ENCODE results near the gene HIRA. TPM values are rescaled to one million over a fixed set of nuclear protein-coding genes. Genes with fewer than 3 reads are reported as not detected.

HIRA gene
- total and polyA plus RNA-seq, 4 donors, result 4.1 to 32.5 (median 23.0) TPM

DNA sequence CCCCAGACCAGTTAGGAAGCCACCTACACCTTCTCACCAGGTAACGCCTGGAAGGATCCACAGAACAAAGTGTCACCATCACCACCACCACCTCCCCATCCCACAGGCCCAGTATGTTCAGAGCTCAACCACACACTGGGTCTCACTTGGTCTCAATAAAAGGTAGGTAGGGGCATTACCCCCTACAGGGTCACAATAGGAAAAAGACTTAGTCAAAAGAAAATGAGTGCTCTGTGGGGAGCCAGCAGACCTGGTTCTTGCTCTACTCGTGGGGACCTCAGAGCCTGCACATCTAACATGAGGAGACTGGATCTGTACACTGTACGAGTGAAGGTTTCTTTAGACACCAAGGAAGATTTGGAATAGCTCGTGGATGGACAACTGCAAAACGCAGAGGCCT, 49.3 kb downstream of the HIRA start:
- Histone ChIP-seq H3K4me1 (ENCODE audit: control insufficient read depth in 4 of 4, insufficient read depth in 4 of 4, low read length in 3 of 4) (peaks cover 0 to 11% (median 5%) of the 10 kb centered on the region in 4 donors), H3K9me3 (ENCODE audit: control insufficient read depth in 4 of 4, low read length in 3 of 4) (no peaks in the 10 kb centered on the region), H3K27me3 (ENCODE audit: control insufficient read depth in 4 of 4, insufficient read depth in 4 of 4, low read length in 3 of 4) (no peaks in the 10 kb centered on the region), H3K9ac (ENCODE audit: low read depth in 1 of 2, low read length in 2 of 2) (no peak overlapping the region), H3K4me3 (ENCODE audit: low read depth in 1 of 3, low read length in 3 of 3) (no peak overlapping the region), H3K27ac (ENCODE audit: low read depth in 1 of 2, low read length in 2 of 2) (no peak overlapping the region), H3K36me3 (ENCODE audit: control insufficient read depth in 4 of 4, insufficient read depth in 3 of 4, low read depth in 1 of 4, low read length in 3 of 4) (peaks cover 7 to 60% (median 47%) of the 10 kb centered on the region in 4 donors)
- DNase-seq (ENCODE audit: low spot score), result no peak
- no peak for TF ChIP-seq YY1 (IDR thresholded peaks at IDR 0.05)
- TF ChIP-seq SP1 (IDR thresholded peaks at IDR 0.05), result no peak
- no peak for TF ChIP-seq EGR1 (IDR thresholded peaks at IDR 0.05; ENCODE audit: low read depth in 2 of 2)
- no peak for TF ChIP-seq JUND (IDR thresholded peaks at IDR 0.05)
- TF ChIP-seq, protein P1, sequence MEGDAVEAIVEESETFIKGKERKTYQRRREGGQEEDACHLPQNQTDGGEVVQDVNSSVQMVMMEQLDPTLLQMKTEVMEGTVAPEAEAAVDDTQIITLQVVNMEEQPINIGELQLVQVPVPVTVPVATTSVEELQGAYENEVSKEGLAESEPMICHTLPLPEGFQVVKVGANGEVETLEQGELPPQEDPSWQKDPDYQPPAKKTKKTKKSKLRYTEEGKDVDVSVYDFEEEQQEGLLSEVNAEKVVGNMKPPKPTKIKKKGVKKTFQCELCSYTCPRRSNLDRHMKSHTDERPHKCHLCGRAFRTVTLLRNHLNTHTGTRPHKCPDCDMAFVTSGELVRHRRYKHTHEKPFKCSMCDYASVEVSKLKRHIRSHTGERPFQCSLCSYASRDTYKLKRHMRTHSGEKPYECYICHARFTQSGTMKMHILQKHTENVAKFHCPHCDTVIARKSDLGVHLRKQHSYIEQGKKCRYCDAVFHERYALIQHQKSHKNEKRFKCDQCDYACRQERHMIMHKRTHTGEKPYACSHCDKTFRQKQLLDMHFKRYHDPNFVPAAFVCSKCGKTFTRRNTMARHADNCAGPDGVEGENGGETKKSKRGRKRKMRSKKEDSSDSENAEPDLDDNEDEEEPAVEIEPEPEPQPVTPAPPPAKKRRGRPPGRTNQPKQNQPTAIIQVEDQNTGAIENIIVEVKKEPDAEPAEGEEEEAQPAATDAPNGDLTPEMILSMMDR (IDR thresholded peaks at IDR 0.05; ENCODE audit: low read depth, low read length, missing input control), result no peak
- TF ChIP-seq NR2F2 (IDR thresholded peaks at IDR 0.05), result no peak
- no peak for TF ChIP-seq FOXA1 (IDR thresholded peaks at IDR 0.05)
- no peak for TF ChIP-seq HNF4A (conservative IDR thresholded peaks at IDR 0.05)
- no peak for TF ChIP-seq HNF4G (IDR thresholded peaks at IDR 0.05)
- no peak for TF ChIP-seq TAF1 (conservative IDR thresholded peaks at IDR 0.05)
- TF ChIP-seq, protein P2, sequence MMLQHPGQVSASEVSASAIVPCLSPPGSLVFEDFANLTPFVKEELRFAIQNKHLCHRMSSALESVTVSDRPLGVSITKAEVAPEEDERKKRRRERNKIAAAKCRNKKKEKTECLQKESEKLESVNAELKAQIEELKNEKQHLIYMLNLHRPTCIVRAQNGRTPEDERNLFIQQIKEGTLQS (IDR thresholded peaks at IDR 0.05), result no peak
- no peak for TF ChIP-seq GABPA (IDR thresholded peaks at IDR 0.05 in 1 of 2, conservative IDR thresholded peaks at IDR 0.05 in 1 of 2)
- TF ChIP-seq FOXA2 (IDR thresholded peaks at IDR 0.05), result no peak
- 95% methylated on average over 5 of the region's 5 CpGs for WGBS

DNA sequence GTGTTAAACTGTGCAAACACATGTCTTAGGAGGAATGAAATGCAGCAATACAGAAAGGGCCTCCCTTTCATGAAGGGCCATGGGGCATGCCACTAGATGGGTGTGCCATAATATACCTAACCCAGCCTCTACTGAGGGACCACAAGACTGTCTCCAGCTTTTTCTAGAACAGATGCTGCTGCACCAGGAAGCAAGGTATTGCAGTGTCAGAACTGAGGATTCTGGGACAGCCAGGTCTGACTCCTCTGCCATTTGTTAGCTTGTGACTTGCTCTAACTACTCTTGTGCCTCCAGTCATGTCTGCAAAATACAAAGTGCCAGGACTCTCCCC, 53.2 kb downstream of the HIRA start:
- DNase-seq (ENCODE audit: low spot score), result no peak
- Histone ChIP-seq H3K27ac (ENCODE audit: low read depth in 1 of 2, low read length in 2 of 2) (no peak overlapping the region), H3K9me3 (ENCODE audit: control insufficient read depth in 4 of 4, low read length in 3 of 4) (no peaks in the 10 kb centered on the region), H3K9ac (ENCODE audit: low read depth in 1 of 2, low read length in 2 of 2) (no peak overlapping the region), H3K4me3 (ENCODE audit: low read depth in 1 of 3, low read length in 3 of 3) (no peak overlapping the region), H3K4me1 (ENCODE audit: control insufficient read depth in 4 of 4, insufficient read depth in 4 of 4, low read length in 3 of 4) (peaks cover 0 to 15% (median 6%) of the 10 kb centered on the region in 4 donors), H3K27me3 (ENCODE audit: control insufficient read depth in 4 of 4, insufficient read depth in 4 of 4, low read length in 3 of 4) (no peaks in the 10 kb centered on the region), H3K36me3 (ENCODE audit: control insufficient read depth in 4 of 4, insufficient read depth in 3 of 4, low read depth in 1 of 4, low read length in 3 of 4) (peaks cover 11 to 63% (median 43%) of the 10 kb centered on the region in 4 donors)
- no peak for TF ChIP-seq RXRA (IDR thresholded peaks at IDR 0.05)
- no peak for TF ChIP-seq HNF4A (conservative IDR thresholded peaks at IDR 0.05)
- TF ChIP-seq, protein P3, sequence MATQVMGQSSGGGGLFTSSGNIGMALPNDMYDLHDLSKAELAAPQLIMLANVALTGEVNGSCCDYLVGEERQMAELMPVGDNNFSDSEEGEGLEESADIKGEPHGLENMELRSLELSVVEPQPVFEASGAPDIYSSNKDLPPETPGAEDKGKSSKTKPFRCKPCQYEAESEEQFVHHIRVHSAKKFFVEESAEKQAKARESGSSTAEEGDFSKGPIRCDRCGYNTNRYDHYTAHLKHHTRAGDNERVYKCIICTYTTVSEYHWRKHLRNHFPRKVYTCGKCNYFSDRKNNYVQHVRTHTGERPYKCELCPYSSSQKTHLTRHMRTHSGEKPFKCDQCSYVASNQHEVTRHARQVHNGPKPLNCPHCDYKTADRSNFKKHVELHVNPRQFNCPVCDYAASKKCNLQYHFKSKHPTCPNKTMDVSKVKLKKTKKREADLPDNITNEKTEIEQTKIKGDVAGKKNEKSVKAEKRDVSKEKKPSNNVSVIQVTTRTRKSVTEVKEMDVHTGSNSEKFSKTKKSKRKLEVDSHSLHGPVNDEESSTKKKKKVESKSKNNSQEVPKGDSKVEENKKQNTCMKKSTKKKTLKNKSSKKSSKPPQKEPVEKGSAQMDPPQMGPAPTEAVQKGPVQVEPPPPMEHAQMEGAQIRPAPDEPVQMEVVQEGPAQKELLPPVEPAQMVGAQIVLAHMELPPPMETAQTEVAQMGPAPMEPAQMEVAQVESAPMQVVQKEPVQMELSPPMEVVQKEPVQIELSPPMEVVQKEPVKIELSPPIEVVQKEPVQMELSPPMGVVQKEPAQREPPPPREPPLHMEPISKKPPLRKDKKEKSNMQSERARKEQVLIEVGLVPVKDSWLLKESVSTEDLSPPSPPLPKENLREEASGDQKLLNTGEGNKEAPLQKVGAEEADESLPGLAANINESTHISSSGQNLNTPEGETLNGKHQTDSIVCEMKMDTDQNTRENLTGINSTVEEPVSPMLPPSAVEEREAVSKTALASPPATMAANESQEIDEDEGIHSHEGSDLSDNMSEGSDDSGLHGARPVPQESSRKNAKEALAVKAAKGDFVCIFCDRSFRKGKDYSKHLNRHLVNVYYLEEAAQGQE (IDR thresholded peaks at IDR 0.05), result no peak
- TF ChIP-seq, protein P4, sequence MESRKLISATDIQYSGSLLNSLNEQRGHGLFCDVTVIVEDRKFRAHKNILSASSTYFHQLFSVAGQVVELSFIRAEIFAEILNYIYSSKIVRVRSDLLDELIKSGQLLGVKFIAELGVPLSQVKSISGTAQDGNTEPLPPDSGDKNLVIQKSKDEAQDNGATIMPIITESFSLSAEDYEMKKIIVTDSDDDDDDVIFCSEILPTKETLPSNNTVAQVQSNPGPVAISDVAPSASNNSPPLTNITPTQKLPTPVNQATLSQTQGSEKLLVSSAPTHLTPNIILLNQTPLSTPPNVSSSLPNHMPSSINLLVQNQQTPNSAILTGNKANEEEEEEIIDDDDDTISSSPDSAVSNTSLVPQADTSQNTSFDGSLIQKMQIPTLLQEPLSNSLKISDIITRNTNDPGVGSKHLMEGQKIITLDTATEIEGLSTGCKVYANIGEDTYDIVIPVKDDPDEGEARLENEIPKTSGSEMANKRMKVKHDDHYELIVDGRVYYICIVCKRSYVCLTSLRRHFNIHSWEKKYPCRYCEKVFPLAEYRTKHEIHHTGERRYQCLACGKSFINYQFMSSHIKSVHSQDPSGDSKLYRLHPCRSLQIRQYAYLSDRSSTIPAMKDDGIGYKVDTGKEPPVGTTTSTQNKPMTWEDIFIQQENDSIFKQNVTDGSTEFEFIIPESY (IDR thresholded peaks at IDR 0.05), result no peak
- TF ChIP-seq GABPA (IDR thresholded peaks at IDR 0.05 in 1 of 2, conservative IDR thresholded peaks at IDR 0.05 in 1 of 2), result no peak
- TF ChIP-seq, protein P2 (IDR thresholded peaks at IDR 0.05), result no peak
- TF ChIP-seq FOXA2 (IDR thresholded peaks at IDR 0.05), result no peak
